Activated CD8-positive, alpha-beta memory T cell treated with anti-CD3 and anti-CD28 coated beads for 4 hours (primary cell): ENCODE measurements around the gene PARVG.

ENCODE experiments used
- DNase-seq, 2 donors: peaks; one replicate each; pipeline ENCODE4 v3.0.0-alpha.2; 2020; ENCODE audit warnings: low read depth in 2 of 2

PARVG gene

GRCh38 chr22:44180706-44181032, at the start of gene PARVG:
PARVG (plus strand) TSS chr22:44180925; CDS start chr22:44183330, 2,405 bp downstream.
- DNase-seq = no peak

GRCh38 chr22:44131412-44131811, 49.3 kb upstream of the PARVG start:
- no peak for DNase-seq

- no peak for DNase-seq
Observed at GRCh38 chr22:44131989-44132685, 48.6 kb upstream of the PARVG start.

- no peak for DNase-seq
Observed at GRCh38 chr22:44132724-44133123, 48.0 kb upstream of the PARVG start.

GRCh38 chr22:44133161-44133560, 47.6 kb upstream of the PARVG start:
- DNase-seq = no peak

- DNase-seq = no peak
Observed at GRCh38 chr22:44133901-44134571, 46.7 kb upstream of the PARVG start.

GRCh38 chr22:44136112-44136511, 44.6 kb upstream of the PARVG start:
- DNase-seq = no peak

GRCh38 chr22:44136786-44137185, 43.9 kb upstream of the PARVG start:
- no peak for DNase-seq

- no peak for DNase-seq
Observed at GRCh38 chr22:44137415-44137814, 43.3 kb upstream of the PARVG start.

GRCh38 chr22:44139773-44140172, 41.0 kb upstream of the PARVG start:
- no peak for DNase-seq

GRCh38 chr22:44142421-44143104, 38.2 kb upstream of the PARVG start:
- DNase-seq = no peak

GRCh38 chr22:44143105-44143474, 37.6 kb upstream of the PARVG start:
- DNase-seq = no peak

GRCh38 chr22:44143579-44143978, 37.1 kb upstream of the PARVG start:
- no peak for DNase-seq

- no peak for DNase-seq
Observed at GRCh38 chr22:44144046-44144569, 36.6 kb upstream of the PARVG start.

- no peak for DNase-seq
Observed at GRCh38 chr22:44145544-44145943, 35.2 kb upstream of the PARVG start.

- DNase-seq = no peak
Observed at GRCh38 chr22:44146088-44146861, 34.5 kb upstream of the PARVG start.

GRCh38 chr22:44147008-44147645, 33.6 kb upstream of the PARVG start:
- DNase-seq = no peak

GRCh38 chr22:44147821-44148574, 32.7 kb upstream of the PARVG start:
- no peak for DNase-seq

GRCh38 chr22:44151676-44152075, 29.0 kb upstream of the PARVG start:
- DNase-seq = no peak

GRCh38 chr22:44153710-44154109, 27.0 kb upstream of the PARVG start:
- DNase-seq = no peak

- DNase-seq = no peak
Observed at GRCh38 chr22:44154436-44154942, 26.2 kb upstream of the PARVG start.
